Neural progenitor cell (in vitro differentiated cells): ENCODE measurements around the gene S1PR4. TPM values are rescaled to one million over a fixed set of nuclear protein-coding genes. Genes with fewer than 3 reads are reported as not detected.

Experiments used
- DNase-seq: peaks from one replicate; pipeline ENCODE4 v3.0.0-alpha.2; 2016; ENCODE audit warnings: low spot score
- H2AFZ ChIP-seq: fragments of 200-600 bp; sonication (generic); replicated peaks from 2 replicates; pipeline ENCODE4 v1.6.1; 2016; ENCODE audit warnings: antibody characterized with exemption
- H3F3A ChIP-seq: fragments of 200-600 bp; sonication (generic); 2 replicates; pipeline ENCODE4 v1.6.1; 2016; ENCODE audit warnings: antibody characterized with exemption, low read depth
- H3K27ac ChIP-seq: fragments of 200-600 bp; sonication (generic); 2 replicates; pipeline ENCODE4 v1.5.1; 2016; ENCODE audit warnings: mild to moderate bottlenecking
- H3K27me3 ChIP-seq: fragments of 200-600 bp; sonication (generic); 2 replicates; pipeline ENCODE4 v1.6.1; 2016; ENCODE audit warnings: mild to moderate bottlenecking, moderate library complexity
- H3K36me3 ChIP-seq: fragments of 200-600 bp; sonication (generic); 2 replicates; pipeline ENCODE4 v1.5.1; 2016
- H3K4me1 ChIP-seq: fragments of 200-600 bp; sonication (generic); 2 replicates; pipeline ENCODE4 v1.6.1; 2016; ENCODE audit warnings: mixed run types
- H3K4me2 ChIP-seq: fragments of 200-600 bp; sonication (generic); 2 replicates; pipeline ENCODE4 v1.6.1; 2016
- H3K4me3 ChIP-seq: fragments of 200-600 bp; sonication (generic); 2 replicates; pipeline ENCODE4 v1.5.1; 2016
- H3K79me2 ChIP-seq: fragments of 200-600 bp; sonication (generic); 2 replicates; pipeline ENCODE4 v1.6.1; 2016; ENCODE audit warnings: low read depth
- H3K9ac ChIP-seq: fragments of 200-600 bp; sonication (generic); 2 replicates; pipeline ENCODE4 v1.6.1; 2016
- H3K9me3 ChIP-seq: fragments of 200-600 bp; sonication (generic); 2 replicates; pipeline ENCODE4 v1.5.1; 2016; ENCODE audit warnings: low read depth
- H4K20me1 ChIP-seq: fragments of 200-600 bp; sonication (generic); 2 replicates; pipeline ENCODE4 v1.6.1; 2016; ENCODE audit warnings: low read depth
- H3K27ac Mint-ChIP-seq: 3 replicates; pipeline ENCODE4 v1.8.0; 2021; ENCODE audit warnings: mixed read lengths
- H3K27me3 Mint-ChIP-seq: 2 replicates; pipeline ENCODE4 v1.8.0; 2022; ENCODE audit warnings: low read depth, mild to moderate bottlenecking, inconsistent platforms, moderate library complexity, mixed read lengths; ENCODE audit not compliant: insufficient read depth
- H3K36me3 Mint-ChIP-seq: 3 replicates; pipeline ENCODE4 v1.8.0; 2021; ENCODE audit warnings: mixed read lengths
- H3K4me1 Mint-ChIP-seq: 3 replicates; pipeline ENCODE4 v1.8.0; 2021; ENCODE audit warnings: mixed read lengths
- H3K4me3 Mint-ChIP-seq: 3 replicates; pipeline ENCODE4 v1.8.0; 2021; ENCODE audit warnings: mild to moderate bottlenecking, moderate library complexity, mixed read lengths
- H3K9me3 Mint-ChIP-seq: 3 replicates; pipeline ENCODE4 v1.8.0; 2020; ENCODE audit warnings: mixed read lengths
- EZH2 ChIP-seq: fragments of 200-600 bp; sonication (generic); IDR thresholded peaks from 2 replicates; pipeline ENCODE4 v1.6.1; 2017; ENCODE audit warnings: antibody characterized with exemption, mild to moderate bottlenecking, moderate library complexity
- EZH2phosphoT487 ChIP-seq: fragments of 200-600 bp; sonication (generic); IDR thresholded peaks from 2 replicates; pipeline ENCODE4 v1.6.1; 2017; ENCODE audit warnings: antibody characterized with exemption
- total RNA-seq: library from RNA; depleted of rRNA; stranded (reverse); fragments of >200 nt; gene quantifications from 2 replicates; pipeline ENCODE4 v1.2.3, GENCODE V29; 2015; ENCODE audit warnings: low replicate concordance
- TF ChIP-seq, protein P1 (sequence below): fragments of 200-600 bp; sonication (generic); IDR thresholded peaks from 2 replicates; pipeline ENCODE4 v1.5.1; 2017; ENCODE audit warnings: antibody characterized with exemption, mild to moderate bottlenecking

The S1PR4 gene
- total RNA-seq, 1 donor from 2014 or later, result not detected

- no peaks in the 10 kb centered on the region for H3K9me3 Mint-ChIP-seq
- H3K36me3 ChIP-seq, result no peaks in the 10 kb centered on the region
- H3K4me1 Mint-ChIP-seq, result peaks cover 14% of the 10 kb centered on the region
These were observed 7.0 kb downstream of the S1PR4 start, which contains the start of gene NCLN for GRCh38 chr19:3185461-3186159. Gene NCLN, plus strand, starts transcription at chr19:3185930. Its CDS starts 101 bp downstream, at chr19:3186031.

DNA sequence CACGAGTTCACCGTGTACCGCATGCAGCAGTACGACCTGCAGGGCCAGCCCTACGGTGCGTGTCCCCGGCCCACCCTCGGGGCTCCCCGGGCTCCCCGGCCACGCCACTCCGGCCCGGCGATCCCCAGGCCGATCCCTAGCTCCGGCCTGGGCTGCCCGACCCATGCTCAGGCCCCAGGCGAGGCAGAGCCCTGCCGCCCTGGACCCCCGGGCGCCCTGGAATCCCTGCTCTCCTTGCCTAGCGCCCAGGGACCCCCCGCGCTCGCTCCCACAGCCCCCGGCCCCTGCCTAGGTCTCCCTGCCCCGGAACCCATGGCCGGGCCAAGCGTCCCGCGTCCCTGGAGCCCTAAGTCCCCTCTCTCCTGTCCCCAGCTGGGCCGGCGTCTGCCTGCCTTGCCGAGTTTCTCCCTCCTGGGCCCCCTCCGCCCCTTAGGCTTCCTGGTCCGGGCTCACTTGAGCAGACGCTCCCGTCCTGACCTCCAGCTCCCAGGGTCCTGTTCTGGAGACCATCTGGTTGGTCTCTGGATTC, 7.7 kb downstream of the S1PR4 start:
- H3K27me3 Mint-ChIP-seq, result peaks cover 5% of the 10 kb centered on the region
- H4K20me1 ChIP-seq, result peaks cover 43% of the 10 kb centered on the region
- TF ChIP-seq EZH2 (no peak), EZH2phosphoT487 (no peak)
- TF ChIP-seq, protein P1, sequence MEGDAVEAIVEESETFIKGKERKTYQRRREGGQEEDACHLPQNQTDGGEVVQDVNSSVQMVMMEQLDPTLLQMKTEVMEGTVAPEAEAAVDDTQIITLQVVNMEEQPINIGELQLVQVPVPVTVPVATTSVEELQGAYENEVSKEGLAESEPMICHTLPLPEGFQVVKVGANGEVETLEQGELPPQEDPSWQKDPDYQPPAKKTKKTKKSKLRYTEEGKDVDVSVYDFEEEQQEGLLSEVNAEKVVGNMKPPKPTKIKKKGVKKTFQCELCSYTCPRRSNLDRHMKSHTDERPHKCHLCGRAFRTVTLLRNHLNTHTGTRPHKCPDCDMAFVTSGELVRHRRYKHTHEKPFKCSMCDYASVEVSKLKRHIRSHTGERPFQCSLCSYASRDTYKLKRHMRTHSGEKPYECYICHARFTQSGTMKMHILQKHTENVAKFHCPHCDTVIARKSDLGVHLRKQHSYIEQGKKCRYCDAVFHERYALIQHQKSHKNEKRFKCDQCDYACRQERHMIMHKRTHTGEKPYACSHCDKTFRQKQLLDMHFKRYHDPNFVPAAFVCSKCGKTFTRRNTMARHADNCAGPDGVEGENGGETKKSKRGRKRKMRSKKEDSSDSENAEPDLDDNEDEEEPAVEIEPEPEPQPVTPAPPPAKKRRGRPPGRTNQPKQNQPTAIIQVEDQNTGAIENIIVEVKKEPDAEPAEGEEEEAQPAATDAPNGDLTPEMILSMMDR, result no peak
- no peaks in the 10 kb centered on the region for H3K9me3 ChIP-seq
- peak overlapping the region; percentile 82 for H3K4me3 ChIP-seq
- no peaks in the 10 kb centered on the region for H3F3A ChIP-seq
- H3K27ac ChIP-seq, result no peak overlapping the region
- H3K4me1 Mint-ChIP-seq, result peaks cover 14% of the 10 kb centered on the region
- H3K4me2 ChIP-seq, result peak overlapping the region; percentile 100
- peak overlapping the region; percentile 58 for H2AFZ ChIP-seq
- peak overlapping the region; percentile 92 for H3K9ac ChIP-seq
- no peaks in the 10 kb centered on the region for H3K9me3 Mint-ChIP-seq
- peak; percentile 41 for DNase-seq
- peak overlapping the region; percentile 92 for H3K4me3 Mint-ChIP-seq
- H3K36me3 Mint-ChIP-seq, result no peaks in the 10 kb centered on the region
- peak overlapping the region; percentile 72 for H3K27ac Mint-ChIP-seq
- no peaks in the 10 kb centered on the region for H3K27me3 ChIP-seq
- H3K36me3 ChIP-seq, result no peaks in the 10 kb centered on the region
- peaks cover 47% of the 10 kb centered on the region for H3K79me2 ChIP-seq
- peaks cover 10% of the 10 kb centered on the region for H3K4me1 ChIP-seq

More at GRCh38 chr19:3185461-3186159, 7.0 kb downstream of the S1PR4 start, which contains the start of gene NCLN:
- Histone ChIP-seq H3K9ac (peak within 1 kb of the TSS; percentile 92), H3K27ac (no peak within 1 kb of the TSS), H3K79me2 (peaks cover 46% of the 10 kb centered on the region), H3K27me3 (no peaks in the 10 kb centered on the region), H4K20me1 (peaks cover 40% of the 10 kb centered on the region), H3K4me2 (peak within 1 kb of the TSS; percentile 100), H3F3A (no peaks in the 10 kb centered on the region), H3K4me3 (peak within 1 kb of the TSS; percentile 82), H2AFZ (peak within 1 kb of the TSS; percentile 99), H3K9me3 (no peaks in the 10 kb centered on the region), H3K4me1 (peaks cover 10% of the 10 kb centered on the region)
- H3K36me3 Mint-ChIP-seq, result no peaks in the 10 kb centered on the region
- H3K27ac Mint-ChIP-seq, result peak within 1 kb of the TSS; percentile 98
- peak; percentile 97 for DNase-seq
- peaks cover 5% of the 10 kb centered on the region for H3K27me3 Mint-ChIP-seq
- no peak for TF ChIP-seq EZH2
- TF ChIP-seq, protein P1, result no peak
- TF ChIP-seq EZH2phosphoT487, result no peak
- peak within 1 kb of the TSS; percentile 99 for H3K4me3 Mint-ChIP-seq

- Histone ChIP-seq H3K27ac (no peak overlapping the region), H3K4me2 (peak overlapping the region; percentile 100), H3K36me3 (no peaks in the 10 kb centered on the region), H3K4me1 (peaks cover 10% of the 10 kb centered on the region), H2AFZ (no peak overlapping the region), H3K4me3 (peak overlapping the region; percentile 82), H3K9me3 (no peaks in the 10 kb centered on the region), H3K79me2 (peaks cover 56% of the 10 kb centered on the region), H3F3A (no peaks in the 10 kb centered on the region), H4K20me1 (peaks cover 51% of the 10 kb centered on the region), H3K27me3 (no peaks in the 10 kb centered on the region), H3K9ac (peak overlapping the region; percentile 92)
- TF ChIP-seq EZH2 (no peak), EZH2phosphoT487 (no peak)
- TF ChIP-seq, protein P1, result no peak
- H3K27ac Mint-ChIP-seq, result peak overlapping the region; percentile 72
- peaks cover 5% of the 10 kb centered on the region for H3K27me3 Mint-ChIP-seq
- DNase-seq, result no peak
- H3K9me3 Mint-ChIP-seq, result no peaks in the 10 kb centered on the region
- peak overlapping the region; percentile 92 for H3K4me3 Mint-ChIP-seq
- H3K4me1 Mint-ChIP-seq, result peaks cover 14% of the 10 kb centered on the region
- no peaks in the 10 kb centered on the region for H3K36me3 Mint-ChIP-seq
These were observed 8.5 kb downstream of the S1PR4 start for GRCh38 chr19:3186891-3187661.
